HCEC 1CT (cell line): ENCODE data around the gene ARL5B.
A peak's percentile ranks its signal among the peaks of the same experiment; 100 is the strongest.
"Not testable (repeated sequence)": the region's sequence is repeated elsewhere in the genome, so short reads cannot be mapped to it uniquely, and the experiment has no call there.

Experiments used
- DNase-seq: peaks from one replicate; pipeline ENCODE4 v3.0.0-alpha.2; 2017

ARL5B gene, protein sequence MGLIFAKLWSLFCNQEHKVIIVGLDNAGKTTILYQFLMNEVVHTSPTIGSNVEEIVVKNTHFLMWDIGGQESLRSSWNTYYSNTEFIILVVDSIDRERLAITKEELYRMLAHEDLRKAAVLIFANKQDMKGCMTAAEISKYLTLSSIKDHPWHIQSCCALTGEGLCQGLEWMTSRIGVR

DNA sequence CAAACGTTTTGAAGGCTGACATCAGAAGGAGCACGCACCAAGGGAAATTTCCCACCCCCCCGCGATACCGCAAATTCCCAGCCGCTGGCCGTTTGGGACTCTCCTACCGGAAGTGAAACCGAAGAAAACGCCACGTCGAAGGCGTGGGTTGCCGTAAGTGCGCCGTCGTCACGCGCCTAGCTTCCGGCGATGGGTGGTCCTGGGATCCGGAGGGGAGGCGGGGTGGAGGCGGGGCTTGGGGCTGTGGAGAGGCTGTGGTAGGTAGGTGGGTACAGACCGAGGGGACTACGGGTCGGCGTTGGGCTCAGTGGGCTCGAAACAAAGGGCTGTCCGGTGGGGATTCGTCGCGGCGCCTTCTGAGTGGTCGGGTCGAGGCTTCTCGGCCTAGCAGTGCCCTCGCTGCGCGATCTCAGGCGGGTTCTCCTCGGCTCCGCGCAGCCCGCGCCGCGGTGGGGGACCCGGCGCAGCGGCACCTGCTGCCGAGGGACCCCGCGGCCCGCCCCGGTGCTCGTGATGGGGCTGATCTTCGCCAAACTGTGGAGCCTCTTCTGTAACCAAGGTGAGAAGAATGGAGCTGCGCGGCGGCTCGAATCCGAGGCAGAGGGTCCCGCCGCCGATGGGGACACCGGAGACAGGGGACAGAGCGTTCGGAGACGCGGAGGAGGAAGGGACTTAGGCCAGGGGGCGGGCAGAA is at the start of gene ARL5B:
Gene ARL5B (plus strand): TSS at position 307 of the 694 bp plus-strand sequence. CDS start 207 bp downstream, at position 514.
- DNase-seq: peak; percentile 94

DNA sequence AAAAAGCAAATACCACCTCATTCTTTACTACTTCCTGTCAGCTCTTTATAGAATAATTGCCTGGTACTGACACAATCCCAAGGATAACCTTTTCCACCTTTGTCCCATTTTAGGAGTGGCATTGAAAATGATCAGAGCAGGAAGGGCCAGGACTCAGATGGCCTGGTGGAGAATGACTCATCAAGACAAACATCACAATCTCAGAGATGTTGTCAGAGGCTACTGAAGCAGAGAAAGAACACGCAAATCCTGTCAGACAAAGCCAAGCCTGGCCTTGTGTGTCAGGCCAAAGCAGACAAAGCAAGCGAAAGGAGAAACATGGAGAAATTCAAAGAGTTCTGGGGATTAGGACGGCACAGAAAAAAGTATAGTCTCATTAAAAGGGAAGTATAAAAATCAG is 48.7 kb upstream of the ARL5B start:
- DNase-seq: peak; percentile 67

DNA sequence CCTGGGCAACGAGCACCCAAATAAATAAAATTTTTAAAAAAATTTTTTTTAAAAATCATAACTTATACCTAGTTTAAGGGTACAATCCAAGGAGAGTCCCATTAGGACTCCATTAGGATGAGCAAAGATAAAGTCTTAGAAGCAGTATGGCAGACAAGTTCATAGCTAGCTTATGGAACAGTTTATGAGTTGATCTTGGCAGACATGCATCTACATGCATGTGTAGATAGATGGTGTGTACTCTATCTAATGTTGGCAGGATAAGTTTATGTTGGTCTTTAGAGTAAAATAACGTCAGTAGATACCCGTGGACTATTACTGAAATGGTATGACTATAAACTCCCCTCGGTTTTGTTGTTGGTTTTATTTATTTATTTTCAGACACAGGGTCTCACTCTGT is 48.1 kb upstream of the ARL5B start:
- DNase-seq: no peak

GRCh38 chr10:18615618-18616017 is 43.6 kb upstream of the ARL5B start:
- DNase-seq: no peak

DNA sequence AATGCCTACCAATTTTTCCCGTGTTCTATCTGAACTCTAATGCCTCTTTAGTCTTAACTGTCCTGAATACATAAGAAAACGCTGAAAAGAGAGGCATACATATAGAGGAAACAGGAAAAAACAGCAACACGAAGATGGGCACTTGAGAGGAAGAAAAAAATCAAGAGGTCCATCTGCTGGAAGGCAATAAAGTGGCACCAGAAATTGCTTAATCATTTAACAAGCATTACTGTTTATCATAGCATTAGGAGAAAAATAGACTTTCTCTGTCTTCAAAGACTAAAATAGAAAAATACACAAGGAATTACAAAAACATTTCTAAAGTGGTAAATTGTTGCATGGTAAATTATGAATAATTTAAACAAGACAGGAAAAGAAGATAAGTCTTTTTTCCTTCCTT is 42.9 kb upstream of the ARL5B start:
- no peak for DNase-seq

DNA sequence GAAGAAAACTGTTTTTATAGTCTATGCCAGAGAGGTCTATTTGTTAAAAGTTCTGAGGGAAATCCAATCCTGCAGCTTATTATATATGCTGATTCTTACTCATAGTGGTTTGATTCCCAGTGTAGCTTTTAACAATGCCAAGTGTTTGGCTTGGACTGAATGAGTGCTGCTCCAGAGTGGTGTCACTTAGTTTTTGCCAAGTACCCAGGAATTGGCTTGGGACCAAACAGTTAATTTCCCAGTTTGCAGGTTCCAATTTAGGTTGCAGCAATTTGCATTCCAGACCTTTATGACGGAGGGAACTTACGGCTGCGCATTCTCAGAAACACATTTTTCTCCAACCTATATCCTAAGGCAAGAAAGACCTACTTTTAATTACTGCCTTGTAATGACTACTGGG is 40.2 kb upstream of the ARL5B start:
- no peak for DNase-seq

DNA sequence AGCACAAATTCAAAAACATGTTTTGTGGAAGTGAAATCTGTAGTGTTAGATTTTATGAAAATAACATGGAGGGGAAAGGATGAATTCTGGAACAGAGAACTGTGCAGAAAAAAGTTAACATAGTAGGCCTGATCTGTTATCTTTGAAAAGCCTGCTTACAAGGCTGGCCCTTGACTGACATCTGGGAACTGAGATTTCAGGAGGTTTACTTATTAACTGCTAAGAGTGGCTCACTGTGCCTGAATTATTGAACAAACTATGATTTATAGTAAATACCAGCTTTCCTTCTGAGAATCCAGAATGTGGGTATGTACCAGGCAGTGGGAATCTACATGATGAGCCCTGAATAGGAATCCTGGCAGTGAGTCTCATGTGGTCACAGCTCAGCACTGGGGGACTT is 38.4 kb upstream of the ARL5B start:
- no peak for DNase-seq

DNA sequence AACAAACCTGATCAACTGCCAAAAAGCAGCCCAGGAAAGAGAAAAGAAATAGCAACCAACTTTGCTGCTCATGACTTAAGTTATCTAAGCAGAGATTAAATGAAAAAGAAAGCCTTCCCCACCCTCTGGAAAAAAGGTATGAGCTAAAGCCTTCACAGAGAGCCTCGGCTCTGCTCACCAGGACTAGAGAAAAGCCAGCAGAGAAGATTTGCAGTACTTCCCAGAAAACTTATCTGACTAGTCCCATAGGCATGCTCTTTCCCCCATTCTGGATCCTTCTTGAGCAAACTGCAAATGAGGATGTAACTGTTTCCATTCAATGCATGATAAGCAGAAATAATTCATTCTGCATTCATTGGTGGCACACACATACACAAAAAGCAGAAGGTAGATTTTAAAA is 35.6 kb upstream of the ARL5B start:
- not testable (repeated sequence) for DNase-seq

DNA sequence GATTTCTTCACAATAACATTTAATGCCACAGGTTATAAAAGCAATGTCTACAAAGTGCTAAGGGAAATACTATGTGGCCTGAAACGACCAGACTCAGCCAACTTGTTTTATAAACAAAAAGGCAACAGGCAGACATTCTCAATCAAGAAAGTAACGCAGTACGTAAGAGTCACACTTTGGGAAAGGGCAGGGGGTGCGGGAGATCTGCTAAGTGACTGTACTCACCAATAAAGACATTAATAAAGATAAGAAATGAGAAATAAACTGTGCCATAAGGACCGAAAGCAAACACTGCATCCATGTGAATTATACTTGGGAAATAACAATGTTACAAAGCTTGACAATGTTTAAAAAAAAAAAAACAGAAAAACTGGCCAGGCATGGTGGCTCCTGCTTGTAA is 33.3 kb upstream of the ARL5B start:
- no peak for DNase-seq

- DNase-seq: peak; percentile 24
These were observed 31.7 kb upstream of the ARL5B start for GRCh38 chr10:18627452-18628018.

DNA sequence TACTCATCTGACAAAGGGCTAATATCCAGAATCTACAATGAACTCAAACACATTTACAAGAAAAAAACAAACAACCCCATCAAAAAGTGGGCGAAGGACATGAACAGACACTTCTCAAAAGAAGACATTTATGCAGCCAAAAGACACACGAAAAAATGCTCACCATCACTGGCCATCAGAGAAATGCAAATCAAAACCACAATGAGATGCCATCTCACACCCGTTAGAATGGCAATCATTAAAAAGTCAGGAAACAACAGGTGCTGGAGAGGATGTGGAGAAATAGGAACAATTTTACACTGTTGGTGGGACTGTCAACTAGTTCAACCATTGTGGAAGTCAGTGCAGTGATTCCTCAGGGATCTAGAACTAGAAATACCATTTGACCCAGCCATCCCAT is 26.7 kb upstream of the ARL5B start:
- not testable (repeated sequence) for DNase-seq

GRCh38 chr10:18635995-18636394 is 23.2 kb upstream of the ARL5B start:
- no peak for DNase-seq

DNA sequence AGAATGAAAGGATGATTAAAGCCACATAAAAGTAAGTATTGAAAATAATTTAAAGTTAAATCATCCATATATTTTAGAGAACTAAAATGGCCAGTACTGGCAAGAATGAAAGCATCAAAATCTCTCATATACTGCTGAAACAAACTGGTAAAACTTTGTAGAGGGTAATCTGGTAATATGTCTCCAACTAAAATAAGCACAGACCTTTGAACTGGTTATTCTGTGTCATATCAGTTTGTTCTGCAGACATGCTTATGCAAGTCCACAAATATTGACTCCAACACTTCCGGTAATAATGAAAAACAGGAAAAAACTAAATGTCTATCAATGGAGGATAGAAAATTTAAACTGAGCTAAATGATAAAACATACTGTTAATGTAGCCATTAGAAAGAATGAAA is 21.8 kb upstream of the ARL5B start:
- DNase-seq: not testable (repeated sequence)

- DNase-seq: not testable (repeated sequence)
These were observed 19.5 kb upstream of the ARL5B start for GRCh38 chr10:18639719-18640118.

- no peak for DNase-seq
These were observed 12.1 kb upstream of the ARL5B start for GRCh38 chr10:18647151-18647550.

DNA sequence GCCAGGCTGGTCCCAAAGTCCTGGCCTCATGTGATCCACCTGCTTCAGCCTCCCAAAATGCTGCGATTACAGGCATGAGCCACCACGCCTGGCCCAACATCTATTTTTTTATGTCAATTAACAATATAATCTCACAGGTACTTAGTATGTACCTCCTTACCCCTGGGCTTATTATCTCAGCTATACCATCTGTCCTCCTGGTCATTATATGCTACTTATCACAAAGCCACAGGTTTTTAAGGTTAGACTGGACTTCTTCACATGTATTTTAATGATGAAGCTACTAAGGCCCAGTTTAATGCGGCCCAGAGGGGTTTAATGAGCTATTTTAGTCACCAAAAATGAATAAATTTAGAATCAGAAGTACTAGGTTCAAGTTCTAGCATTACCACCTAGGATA is 11.3 kb upstream of the ARL5B start:
- no peak for DNase-seq

GRCh38 chr10:18649364-18649959 is 9.8 kb upstream of the ARL5B start:
- no peak for DNase-seq

- DNase-seq: no peak
These were observed 8.7 kb upstream of the ARL5B start for GRCh38 chr10:18650404-18650997.

DNA sequence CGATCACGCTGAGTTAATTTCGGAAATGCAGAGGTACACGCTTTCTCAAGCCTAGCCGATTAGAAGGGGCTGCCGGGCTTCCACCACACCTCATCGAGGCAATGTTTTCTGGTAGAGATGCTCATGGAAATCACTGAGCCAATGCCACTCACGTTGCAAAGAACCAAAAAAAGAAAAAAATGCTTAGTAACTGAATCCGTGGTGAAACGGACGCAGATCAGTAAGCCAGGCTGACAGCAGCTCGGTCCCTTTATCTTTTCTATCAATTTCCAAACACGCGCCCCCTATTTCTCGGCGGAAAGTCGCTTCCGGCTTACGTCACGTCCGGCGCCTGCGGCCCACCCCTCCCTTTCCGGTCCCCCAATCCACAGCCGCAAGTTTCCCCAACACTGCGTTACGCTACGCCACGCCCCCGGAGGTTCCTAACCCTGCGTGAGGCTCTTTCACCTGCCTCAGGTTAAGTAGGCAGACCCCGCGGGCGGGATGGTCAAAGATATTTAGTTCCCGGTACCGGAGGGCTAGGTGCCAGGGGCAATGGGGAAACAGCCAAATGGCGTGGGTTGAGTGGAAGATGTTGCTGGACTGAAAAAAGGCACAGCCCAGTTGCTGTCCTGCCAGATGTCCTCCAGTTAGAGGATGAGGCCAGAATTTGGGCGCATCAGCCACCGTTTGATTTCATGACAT is 7.8 kb upstream of the ARL5B start, which contains the start of gene NSUN6:
Gene NSUN6 (minus strand): TSS at position 264 of the 684 bp plus-strand sequence. CDS start 384 bp downstream, outside the sequence.
- DNase-seq: peak; percentile 89

- DNase-seq: no peak
These were observed 6.1 kb upstream of the ARL5B start for GRCh38 chr10:18653112-18653511.

- DNase-seq: no peak
These were observed 2.5 kb upstream of the ARL5B start for GRCh38 chr10:18656724-18657123.

DNA sequence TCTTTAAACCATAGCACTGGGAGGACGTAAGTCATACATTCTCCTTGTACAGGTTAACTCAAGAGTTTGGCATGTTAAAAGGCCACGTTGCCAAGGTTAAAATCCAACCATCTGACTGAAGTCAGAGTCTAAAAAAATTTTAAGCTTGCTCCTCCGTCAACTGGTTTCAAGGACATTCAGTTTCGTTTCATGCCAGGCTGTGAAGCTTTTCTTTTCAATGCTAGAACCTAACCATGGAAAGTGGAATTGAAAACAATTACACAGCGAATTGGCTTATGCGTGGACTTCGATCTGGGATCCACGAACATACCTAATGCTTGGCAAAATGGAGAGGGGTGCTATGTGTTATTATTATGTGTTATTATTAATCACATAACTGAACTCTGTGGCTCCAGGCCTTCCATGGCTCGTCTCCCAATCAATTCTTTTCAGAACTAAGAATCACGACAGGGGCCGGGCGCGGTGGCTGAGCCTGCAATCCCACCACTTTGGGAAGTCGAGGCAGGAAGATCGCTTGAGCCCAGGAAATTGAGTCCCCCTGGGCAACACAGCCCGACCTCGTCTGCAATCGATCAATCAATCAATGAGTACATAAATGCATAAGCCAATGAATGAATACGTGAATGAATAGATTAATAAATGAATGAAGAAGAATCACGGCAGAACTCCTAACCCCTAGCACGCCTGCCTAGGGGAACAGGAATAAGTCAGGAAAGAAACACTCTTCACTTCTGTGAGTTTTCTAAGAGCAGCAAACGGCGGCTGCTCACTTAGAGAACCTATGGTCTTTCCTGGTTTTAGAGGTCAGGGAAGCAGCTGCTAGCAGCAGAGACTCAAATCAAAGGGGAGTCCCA is 733 bp upstream of the ARL5B start:
- peak; percentile 18 for DNase-seq
